GM20431 (cell line): ENCODE measurements around the gene ERAS.
"Not testable (repeated sequence)": the region's sequence is repeated elsewhere in the genome, so short reads cannot be mapped to it uniquely, and the experiment has no call there.

Experiments used
- in situ Hi-C: fragments of 300-500 bp; cut with MseI, MboI; formaldehyde crosslinking; loops from one replicate; pipeline ENCODE4 v1.15.0; 2020; ENCODE audit warnings: low sequenced_read_pairs; ENCODE audit not compliant: unreplicated experiment

The ERAS gene

DNA sequence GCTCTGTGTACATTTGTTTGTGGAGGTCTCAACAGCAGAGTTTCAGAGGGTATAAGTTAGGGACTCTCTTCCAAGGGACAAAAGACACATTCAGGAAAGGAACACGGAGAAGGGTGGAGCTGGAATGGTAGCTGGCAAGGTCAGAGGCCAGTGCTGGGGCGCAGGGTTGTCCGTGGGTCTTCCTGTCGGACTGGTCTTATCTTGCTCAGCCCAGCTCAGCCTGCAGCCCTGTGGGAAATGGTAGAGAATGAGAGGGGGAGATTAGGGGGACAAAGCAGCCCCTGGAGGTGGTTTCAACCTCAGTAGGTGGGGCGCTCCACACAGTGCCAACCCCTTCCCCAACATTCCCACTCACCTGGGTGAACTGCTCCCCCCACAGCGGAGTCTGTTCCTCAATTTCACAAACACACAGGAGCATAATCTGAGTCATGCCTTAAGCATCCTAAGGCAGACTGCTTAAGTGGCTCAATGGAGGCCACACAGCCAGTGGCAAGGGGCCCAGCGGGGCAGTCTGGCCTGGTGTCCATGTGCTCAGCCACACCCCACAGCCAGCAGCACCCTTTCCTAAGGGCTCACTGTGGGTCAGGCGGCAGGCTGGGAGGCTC is 31.3 kb upstream of the ERAS start:
- in situ Hi-C loops, result no loop called here

DNA sequence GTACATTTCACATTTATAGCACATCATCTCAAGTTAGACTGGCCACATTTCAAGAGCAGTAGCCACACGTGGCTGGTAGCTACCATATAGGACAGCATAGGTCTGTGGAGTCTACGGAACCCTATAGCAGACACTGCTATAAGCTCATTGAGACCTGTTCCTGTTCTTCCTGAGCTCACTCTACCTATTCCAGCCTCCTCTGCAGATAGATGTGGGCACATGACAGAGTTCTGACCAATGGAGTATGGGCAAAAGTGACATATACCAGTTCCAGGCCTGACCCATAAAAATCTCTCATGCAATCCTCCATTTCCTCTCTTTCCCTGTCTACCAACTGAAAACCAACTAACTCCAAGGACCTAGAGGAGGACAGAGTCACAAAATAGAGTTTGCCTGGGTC is 28.0 kb upstream of the ERAS start:
- in situ Hi-C loops, result no loop called here

DNA sequence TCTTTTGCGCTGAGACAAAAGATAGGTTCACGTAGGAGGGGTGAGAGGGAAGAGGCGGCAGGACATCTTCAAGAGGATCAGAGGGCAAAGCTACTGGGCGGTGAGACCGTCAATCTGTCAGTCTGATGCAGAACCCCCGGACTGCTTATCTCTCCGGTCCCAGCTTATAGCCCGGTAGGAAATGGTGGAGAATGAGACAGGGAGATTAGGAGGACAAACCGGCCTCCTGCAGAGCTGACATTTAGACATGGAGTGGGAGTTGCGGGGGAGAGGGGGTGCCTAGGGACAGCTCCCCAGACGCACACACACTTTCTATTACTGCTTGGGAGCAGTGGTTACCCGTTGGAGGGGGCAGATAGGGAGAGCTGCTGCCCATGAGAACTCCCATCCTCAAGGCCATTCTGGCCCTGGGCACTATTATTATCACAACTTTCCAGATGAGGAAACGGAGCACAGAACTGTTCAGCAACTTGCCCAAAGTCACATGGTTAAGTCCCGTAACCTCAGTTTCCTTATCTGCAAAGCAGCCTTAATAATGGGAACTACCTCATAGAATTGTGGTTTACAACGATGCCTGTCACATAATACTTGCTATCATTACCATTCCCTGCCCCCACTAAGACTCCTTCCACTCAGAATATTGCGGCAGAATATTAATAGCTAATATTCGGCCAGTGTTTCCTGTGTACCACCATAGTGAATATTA is 25.6 kb upstream of the ERAS start:
- in situ Hi-C loops, result no loop called here

DNA sequence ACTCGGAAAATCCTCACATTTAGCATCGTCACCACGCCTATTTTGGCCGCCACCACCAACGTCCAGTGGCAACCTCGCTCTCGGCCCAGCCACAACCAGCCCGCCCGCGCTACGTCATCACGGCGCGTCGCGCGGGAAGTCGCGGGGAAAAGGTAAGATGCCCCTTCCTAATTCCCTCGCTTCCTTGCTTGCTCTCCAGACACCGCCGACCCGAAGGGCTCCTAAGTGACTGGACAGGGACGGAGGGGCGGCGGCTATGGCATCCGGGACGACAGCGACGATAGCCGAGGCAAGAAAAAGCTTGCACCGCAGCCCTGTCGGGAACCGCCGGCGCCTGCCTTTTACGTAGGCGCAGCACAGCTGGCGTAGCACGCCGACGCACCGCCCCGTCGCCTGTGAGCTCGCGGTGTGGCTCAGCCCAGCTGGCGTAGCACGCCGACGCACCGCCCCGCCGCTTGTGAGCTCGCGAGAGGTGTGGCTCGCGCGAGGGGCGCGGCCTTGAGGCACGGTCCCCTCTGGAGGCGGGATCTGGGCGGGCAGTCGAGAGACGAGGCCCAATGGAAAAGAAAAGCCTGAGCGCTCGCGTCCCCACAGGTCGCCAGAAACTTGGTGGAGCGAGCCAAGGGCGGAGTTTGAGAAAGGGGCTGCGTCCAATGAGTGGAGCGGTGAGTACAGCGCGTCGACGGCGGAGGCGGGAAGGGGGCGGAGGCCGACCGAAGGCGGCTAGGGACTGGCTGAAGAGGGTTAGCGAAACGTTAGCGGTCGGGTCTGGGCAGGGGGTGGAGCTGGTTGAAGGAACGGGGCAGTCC is 24.8 kb upstream of the ERAS start, which contains the start of gene HDAC6:
TSS of gene HDAC6 (plus strand) at position 788 of the 809 bp plus-strand sequence. CDS start 626 bp downstream, outside the sequence.
- in situ Hi-C loops, result no loop called here

DNA sequence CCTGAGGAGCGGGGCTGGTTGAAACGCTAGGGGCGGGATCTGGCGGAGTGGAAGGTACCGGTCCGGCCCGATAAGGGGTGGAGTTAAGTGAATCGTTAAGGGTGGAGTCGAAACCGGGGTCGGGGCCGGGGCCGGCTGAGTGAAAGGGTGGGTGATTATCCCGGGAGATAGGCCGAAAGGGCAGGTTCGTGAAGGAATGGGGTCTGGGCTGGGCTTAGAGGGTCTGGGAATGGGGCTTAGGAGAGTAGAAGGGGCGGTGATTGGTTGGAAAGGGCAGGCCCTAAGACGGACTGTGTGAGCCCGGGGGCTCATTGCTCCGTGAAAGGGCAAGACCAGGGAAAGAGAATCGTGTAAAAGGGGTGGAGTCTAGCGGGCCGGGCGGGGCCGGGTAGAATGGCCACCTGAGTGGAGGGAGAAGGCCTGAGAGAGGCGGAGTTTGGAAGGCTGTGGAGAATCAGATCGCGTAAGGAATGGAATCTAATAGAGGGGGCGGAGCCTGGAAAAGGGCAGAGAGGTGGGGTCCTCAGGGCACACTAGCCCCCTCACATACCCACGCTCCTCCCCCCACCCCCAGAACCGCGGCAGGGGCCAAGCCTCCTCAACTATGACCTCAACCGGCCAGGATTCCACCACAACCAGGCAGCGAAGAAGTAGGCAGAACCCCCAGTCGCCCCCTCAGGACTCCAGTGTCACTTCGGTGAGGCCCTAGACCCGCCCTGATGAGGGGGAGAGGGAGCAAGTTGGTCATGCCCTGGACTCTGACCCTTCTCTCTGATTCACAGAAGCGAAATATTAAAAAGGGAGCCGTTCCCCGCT is 24.0 kb upstream of the ERAS start:
- in situ Hi-C loops, result no loop called here

DNA sequence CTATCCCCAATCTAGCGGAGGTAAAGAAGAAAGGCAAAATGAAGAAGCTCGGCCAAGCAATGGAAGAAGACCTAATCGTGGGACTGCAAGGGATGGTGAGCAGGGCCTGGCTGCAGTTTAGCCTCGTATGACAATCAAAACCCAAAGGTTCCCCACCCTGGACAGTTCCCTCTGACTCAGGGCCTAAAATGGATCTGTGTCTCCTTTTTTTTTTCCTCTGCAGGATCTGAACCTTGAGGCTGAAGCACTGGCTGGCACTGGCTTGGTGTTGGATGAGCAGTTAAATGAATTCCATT is 23.5 kb upstream of the ERAS start:
- in situ Hi-C loops, result no loop called here

DNA sequence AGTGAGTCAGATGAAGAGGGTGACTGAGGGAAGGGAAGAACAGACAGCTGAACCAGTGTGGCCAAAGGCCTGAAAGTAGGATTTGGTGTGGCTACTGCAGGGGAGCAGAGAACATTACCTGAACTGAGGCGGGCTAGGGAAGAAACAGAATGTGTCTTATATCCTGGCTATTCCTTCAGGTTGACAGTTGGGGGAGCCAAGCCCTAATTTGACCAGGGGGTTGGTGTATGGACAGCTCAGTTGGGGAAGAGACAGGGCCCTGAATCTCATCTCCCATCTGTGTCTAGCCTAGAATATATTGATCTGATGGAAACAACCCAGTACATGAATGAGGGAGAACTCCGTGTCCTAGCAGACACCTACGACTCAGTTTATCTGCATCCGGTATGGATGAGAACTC is 20.2 kb upstream of the ERAS start:
- in situ Hi-C loops, result no loop called here

DNA sequence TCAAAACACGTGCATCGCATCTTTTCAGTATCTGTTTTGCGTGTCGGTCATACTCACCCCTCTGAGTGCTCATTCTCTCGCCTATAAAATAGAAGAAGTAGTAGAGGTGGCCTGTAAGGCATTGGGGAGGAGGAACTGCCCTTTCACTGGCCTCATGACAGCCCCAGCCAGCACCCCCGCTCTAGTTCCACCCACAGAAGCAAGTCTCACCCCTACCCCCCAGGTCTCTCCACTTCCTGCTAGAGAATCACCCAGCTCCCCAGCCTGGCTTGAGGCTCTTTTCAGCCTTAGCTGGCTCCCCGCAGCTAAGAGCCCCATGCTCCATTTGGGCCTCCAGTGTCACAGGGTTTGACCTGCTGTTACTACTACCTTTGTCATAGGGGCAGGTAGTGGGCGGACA is 12.7 kb upstream of the ERAS start:
- in situ Hi-C loops, result no loop called here

DNA sequence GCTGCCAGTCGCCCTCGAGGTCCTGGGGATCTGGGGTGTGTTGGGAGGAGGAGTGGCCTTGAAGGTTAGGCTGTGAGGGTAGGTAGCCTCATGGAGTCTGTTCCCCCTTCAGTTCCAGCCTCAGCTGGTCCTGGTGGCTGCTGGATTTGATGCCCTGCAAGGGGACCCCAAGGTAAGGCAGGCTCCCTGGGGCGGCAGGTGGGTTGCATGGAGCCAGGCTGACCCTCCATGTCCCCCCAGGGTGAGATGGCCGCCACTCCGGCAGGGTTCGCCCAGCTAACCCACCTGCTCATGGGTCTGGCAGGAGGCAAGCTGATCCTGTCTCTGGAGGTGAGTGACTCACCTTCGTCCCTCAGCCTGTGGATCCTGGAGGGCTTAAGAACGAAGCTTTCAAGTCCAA is 11.6 kb upstream of the ERAS start:
- in situ Hi-C loops, result no loop called here

DNA sequence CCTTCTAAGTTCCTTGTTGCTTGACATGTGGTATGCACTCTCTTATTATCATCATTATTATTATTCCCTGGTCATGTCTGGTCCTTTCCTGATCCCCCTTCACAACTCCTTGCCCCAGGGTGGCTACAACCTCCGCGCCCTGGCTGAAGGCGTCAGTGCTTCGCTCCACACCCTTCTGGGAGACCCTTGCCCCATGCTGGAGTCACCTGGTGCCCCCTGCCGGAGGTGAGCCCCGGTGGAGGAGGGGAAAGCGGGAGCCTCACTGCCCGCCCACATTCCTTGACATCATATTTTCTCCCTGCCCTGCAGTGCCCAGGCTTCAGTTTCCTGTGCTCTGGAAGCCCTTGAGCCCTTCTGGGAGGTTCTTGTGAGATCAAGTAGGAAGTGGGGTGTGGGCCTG is 11.0 kb upstream of the ERAS start:
- in situ Hi-C loops, result no loop called here

DNA sequence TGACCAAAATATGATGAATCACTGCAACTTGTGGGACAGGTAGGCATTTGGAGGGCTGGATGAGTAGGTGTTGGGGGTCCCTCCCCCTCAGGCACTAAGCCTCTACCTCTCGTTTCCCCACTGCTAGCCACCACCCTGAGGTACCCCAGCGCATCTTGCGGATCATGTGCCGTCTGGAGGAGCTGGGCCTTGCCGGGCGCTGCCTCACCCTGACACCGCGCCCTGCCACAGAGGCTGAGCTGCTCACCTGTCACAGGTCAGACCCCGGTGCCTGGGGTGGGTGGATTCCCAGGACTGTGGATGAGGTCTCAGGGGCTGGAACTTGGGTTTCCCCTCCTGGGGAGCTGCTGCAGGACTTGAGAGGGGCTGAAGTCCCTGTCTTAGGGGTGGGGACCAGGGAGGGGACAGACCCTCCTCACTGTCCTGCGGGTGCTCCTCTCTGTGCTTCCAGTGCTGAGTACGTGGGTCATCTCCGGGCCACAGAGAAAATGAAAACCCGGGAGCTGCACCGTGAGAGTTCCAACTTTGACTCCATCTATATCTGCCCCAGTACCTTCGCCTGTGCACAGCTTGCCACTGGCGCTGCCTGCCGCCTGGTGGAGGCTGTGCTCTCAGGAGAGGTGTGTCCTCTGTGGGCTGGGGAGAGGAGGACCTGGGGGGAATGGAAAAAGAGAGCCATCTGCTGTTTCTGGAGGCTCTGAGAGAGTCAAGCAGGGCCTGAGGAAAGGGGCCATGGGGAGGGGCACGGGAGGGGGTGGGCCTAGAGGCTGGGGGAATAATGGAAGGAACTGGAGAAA is 10.1 kb upstream of the ERAS start:
- in situ Hi-C loops, result no loop called here

DNA sequence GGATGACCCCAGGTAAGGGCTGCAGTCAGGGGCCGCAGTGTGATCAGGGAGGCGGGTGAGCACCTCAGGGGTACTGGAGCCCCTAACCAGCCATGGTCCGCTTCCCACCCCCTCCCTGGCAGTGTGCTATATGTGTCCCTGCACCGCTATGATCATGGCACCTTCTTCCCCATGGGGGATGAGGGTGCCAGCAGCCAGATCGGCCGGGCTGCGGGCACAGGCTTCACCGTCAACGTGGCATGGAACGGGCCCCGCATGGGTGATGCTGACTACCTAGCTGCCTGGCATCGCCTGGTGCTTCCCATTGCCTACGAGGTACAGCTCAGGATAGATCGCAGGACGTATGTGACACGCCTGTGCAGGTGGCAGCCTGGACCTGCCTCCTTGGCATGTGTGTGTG is 8.2 kb upstream of the ERAS start:
- in situ Hi-C loops, result no loop called here

DNA sequence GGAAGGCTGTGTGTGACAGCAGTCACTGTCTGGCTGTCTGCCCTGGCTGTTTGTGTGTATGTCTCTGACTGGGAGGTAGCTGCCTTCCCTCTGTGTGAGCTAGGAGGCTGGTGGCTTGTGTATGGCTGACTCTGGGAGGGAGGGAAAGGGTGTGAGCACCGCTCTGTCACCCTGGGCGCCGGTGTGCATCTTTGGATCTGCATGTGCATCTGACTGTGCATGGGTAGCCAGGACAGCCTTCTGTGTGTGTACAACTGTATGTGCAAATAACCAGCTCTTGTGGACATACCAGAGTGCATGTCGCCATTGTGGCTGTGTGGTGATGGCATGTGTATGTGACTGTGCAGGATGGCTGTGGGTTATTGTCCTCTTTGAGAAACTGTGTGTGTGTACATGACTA is 7.4 kb upstream of the ERAS start:
- in situ Hi-C loops, result no loop called here

DNA sequence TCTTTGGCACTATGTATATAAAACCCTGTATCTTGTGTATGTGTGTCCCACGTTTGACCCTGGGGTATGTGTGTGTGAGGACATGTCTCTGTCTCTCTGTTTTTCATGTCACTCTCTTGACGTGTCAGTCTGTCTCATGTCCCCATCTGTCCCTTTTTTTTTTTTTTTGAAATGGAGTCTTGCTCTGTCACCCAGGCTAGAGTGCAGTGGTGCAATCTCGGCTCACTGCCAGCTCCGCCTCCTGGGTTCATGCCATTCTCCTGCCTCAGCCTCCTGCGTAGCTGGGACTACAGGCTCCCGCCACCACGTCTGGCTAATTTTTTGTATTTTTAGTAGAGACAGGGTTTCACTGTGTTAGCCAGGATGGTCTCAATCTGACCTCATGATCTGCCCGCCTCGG is 6.9 kb upstream of the ERAS start:
- in situ Hi-C loops, result not testable (repeated sequence)

DNA sequence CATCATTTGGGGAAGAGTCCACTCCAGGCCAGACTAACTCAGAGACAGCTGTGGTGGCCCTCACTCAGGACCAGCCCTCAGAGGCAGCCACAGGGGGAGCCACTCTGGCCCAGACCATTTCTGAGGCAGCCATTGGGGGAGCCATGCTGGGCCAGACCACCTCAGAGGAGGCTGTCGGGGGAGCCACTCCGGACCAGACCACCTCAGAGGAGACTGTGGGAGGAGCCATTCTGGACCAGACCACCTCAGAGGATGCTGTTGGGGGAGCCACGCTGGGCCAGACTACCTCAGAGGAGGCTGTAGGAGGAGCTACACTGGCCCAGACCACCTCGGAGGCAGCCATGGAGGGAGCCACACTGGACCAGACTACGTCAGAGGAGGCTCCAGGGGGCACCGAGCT is 3.3 kb upstream of the ERAS start:
- in situ Hi-C loops, result no loop called here

DNA sequence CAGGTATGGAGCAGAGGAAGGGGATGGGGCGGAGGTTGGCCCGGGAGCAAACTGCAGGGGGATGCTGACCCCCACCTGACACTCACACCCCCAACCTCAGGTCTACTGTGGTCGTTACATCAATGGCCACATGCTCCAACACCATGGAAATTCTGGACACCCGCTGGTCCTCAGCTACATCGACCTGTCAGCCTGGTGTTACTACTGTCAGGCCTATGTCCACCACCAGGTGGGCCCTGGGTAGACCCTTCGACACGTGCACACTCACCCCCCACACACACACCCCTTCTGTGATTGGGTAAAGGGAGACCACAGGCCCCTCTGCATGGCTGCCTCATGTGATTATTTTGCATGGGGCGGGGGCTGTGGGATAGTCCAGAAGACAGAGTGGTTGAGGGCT is 2.2 kb upstream of the ERAS start:
- in situ Hi-C loops, result no loop called here

DNA sequence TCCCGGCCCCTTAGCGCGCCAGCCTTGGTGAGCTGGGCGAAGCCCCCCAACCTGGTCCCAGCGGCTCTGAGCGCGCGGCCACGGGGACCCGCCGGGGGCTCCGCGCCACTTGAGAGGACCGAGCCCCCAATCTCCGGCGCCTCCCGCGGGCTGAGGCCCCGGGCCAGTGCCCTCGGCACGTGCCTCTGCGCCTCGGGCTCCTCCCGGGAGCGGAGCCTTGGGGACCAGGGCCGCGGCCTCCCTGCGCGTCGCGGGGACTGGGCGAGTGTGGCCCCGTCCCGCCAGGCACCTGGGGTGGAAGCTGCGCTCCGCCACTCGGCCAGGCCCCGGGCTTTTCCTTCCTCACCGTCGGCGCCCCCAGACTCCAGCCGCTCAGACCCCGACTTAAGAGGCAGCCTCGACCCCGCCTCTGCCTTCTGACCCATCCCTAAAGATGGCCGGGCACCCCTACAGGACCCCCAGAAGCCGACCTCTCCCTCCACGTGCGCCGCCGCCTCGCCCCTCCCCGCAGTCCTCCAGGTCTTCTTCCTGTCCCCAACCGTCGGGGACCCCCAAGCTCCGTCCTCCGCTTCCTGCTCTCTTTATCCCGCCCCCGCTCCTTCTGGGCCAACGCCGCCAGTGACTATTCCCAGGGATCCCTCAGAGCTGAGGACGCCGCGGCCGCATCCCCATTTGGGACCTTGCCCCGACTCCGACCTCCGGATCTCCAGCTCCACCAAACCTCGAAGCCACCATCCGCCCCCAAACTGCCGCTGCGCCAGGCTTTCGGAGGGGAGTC is 752 bp downstream of the ERAS start:
- in situ Hi-C loops, result no loop called here

DNA sequence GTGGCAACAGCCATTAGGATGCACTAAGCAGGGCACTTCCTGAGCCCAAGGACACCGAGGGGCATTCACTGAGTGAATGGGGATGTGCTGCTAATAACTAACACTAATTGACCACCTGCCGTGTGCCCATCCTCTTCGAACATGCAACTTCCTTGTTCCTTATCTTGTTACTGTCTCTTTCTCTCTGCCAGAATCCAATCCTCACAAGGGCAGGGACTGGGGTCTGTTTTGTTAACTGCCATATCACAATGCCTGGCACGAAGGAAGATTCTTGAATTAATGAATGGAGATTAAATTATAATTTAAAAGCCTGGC is 1.3 kb downstream of the ERAS start:
- in situ Hi-C loops, result no loop called here

DNA sequence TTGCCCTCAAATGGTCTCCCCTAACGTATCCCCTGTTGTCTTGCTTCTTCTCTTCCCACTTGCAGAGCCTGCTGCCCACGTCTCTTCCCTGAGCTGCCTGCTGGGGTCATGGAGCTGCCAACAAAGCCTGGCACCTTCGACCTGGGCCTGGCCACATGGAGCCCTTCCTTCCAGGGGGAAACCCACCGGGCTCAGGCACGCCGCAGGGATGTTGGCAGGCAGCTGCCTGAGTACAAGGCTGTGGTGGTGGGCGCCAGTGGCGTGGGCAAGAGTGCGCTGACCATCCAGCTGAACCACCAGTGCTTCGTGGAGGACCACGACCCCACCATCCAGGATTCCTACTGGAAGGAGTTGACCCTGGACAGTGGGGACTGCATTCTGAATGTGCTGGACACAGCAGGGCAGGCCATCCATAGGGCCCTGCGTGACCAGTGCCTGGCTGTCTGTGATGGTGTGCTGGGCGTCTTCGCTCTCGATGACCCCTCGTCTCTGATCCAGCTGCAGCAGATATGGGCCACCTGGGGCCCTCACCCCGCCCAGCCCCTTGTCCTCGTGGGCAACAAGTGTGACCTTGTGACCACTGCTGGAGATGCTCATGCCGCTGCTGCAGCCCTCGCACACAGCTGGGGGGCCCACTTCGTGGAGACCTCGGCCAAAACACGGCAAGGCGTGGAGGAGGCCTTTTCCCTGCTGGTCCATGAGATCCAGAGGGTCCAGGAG is 2.9 kb downstream of the ERAS start:
- in situ Hi-C loops, result no loop called here
